Neural progenitor cell (in vitro differentiated cells): Measurements from ENCODE around the gene LRRC7. TPM values are rescaled to one million over a fixed set of nuclear protein-coding genes. Genes with fewer than 3 reads are reported as not detected.
A peak's percentile ranks its signal among the peaks of the same experiment; 100 is the strongest.

ENCODE experiments used
- DNase-seq: peaks from one replicate; pipeline ENCODE4 v3.0.0-alpha.2; 2016; ENCODE audit warnings: low spot score
- H2AFZ ChIP-seq: fragments of 200-600 bp; sonication (generic); replicated peaks from 2 replicates; pipeline ENCODE4 v1.6.1; 2016; ENCODE audit warnings: antibody characterized with exemption
- H3F3A ChIP-seq: fragments of 200-600 bp; sonication (generic); 2 replicates; pipeline ENCODE4 v1.6.1; 2016; ENCODE audit warnings: antibody characterized with exemption, low read depth
- H3K27ac ChIP-seq: fragments of 200-600 bp; sonication (generic); 2 replicates; pipeline ENCODE4 v1.5.1; 2016; ENCODE audit warnings: mild to moderate bottlenecking
- H3K27me3 ChIP-seq: fragments of 200-600 bp; sonication (generic); 2 replicates; pipeline ENCODE4 v1.6.1; 2016; ENCODE audit warnings: mild to moderate bottlenecking, moderate library complexity
- H3K36me3 ChIP-seq: fragments of 200-600 bp; sonication (generic); 2 replicates; pipeline ENCODE4 v1.5.1; 2016
- H3K4me1 ChIP-seq: fragments of 200-600 bp; sonication (generic); 2 replicates; pipeline ENCODE4 v1.6.1; 2016; ENCODE audit warnings: mixed run types
- H3K4me2 ChIP-seq: fragments of 200-600 bp; sonication (generic); 2 replicates; pipeline ENCODE4 v1.6.1; 2016
- H3K4me3 ChIP-seq: fragments of 200-600 bp; sonication (generic); 2 replicates; pipeline ENCODE4 v1.5.1; 2016
- H3K79me2 ChIP-seq: fragments of 200-600 bp; sonication (generic); 2 replicates; pipeline ENCODE4 v1.6.1; 2016; ENCODE audit warnings: low read depth
- H3K9ac ChIP-seq: fragments of 200-600 bp; sonication (generic); 2 replicates; pipeline ENCODE4 v1.6.1; 2016
- H3K9me3 ChIP-seq: fragments of 200-600 bp; sonication (generic); 2 replicates; pipeline ENCODE4 v1.5.1; 2016; ENCODE audit warnings: low read depth
- H4K20me1 ChIP-seq: fragments of 200-600 bp; sonication (generic); 2 replicates; pipeline ENCODE4 v1.6.1; 2016; ENCODE audit warnings: low read depth
- H3K27ac Mint-ChIP-seq: 3 replicates; pipeline ENCODE4 v1.8.0; 2021; ENCODE audit warnings: mixed read lengths
- H3K27me3 Mint-ChIP-seq: 2 replicates; pipeline ENCODE4 v1.8.0; 2022; ENCODE audit warnings: low read depth, mild to moderate bottlenecking, inconsistent platforms, moderate library complexity, mixed read lengths; ENCODE audit not compliant: insufficient read depth
- H3K36me3 Mint-ChIP-seq: 3 replicates; pipeline ENCODE4 v1.8.0; 2021; ENCODE audit warnings: mixed read lengths
- H3K4me1 Mint-ChIP-seq: 3 replicates; pipeline ENCODE4 v1.8.0; 2021; ENCODE audit warnings: mixed read lengths
- H3K4me3 Mint-ChIP-seq: 3 replicates; pipeline ENCODE4 v1.8.0; 2021; ENCODE audit warnings: mild to moderate bottlenecking, moderate library complexity, mixed read lengths
- H3K9me3 Mint-ChIP-seq: 3 replicates; pipeline ENCODE4 v1.8.0; 2020; ENCODE audit warnings: mixed read lengths
- CTCF ChIP-seq: fragments of 200-600 bp; sonication (generic); IDR thresholded peaks from 2 replicates; pipeline ENCODE4 v1.5.1; 2017; ENCODE audit warnings: antibody characterized with exemption, mild to moderate bottlenecking
- EZH2 ChIP-seq: fragments of 200-600 bp; sonication (generic); IDR thresholded peaks from 2 replicates; pipeline ENCODE4 v1.6.1; 2017; ENCODE audit warnings: antibody characterized with exemption, mild to moderate bottlenecking, moderate library complexity
- EZH2phosphoT487 ChIP-seq: fragments of 200-600 bp; sonication (generic); IDR thresholded peaks from 2 replicates; pipeline ENCODE4 v1.6.1; 2017; ENCODE audit warnings: antibody characterized with exemption
- total RNA-seq: library from RNA; depleted of rRNA; stranded (reverse); fragments of >200 nt; gene quantifications from 2 replicates; pipeline ENCODE4 v1.2.3, GENCODE V29; 2015; ENCODE audit warnings: low replicate concordance

Gene LRRC7
- total RNA-seq, 1 donor from 2014 or later, result not detected

GRCh38 chr1:70071601-70072000 is 503.9 kb downstream of the LRRC7 start:
- no peak overlapping the region for H3K4me3 ChIP-seq
- H3K4me2 ChIP-seq, result no peak overlapping the region
- H3K9me3 ChIP-seq, result no peaks in the 10 kb centered on the region
- DNase-seq, result no peak
- TF ChIP-seq EZH2phosphoT487, result no peak
- TF ChIP-seq CTCF, result no peak
- TF ChIP-seq EZH2, result no peak
- no peaks in the 10 kb centered on the region for H4K20me1 ChIP-seq
- Mint-ChIP-seq H3K9me3 (no peaks in the 10 kb centered on the region), H3K27ac (no peak overlapping the region), H3K27me3 (no peaks in the 10 kb centered on the region), H3K36me3 (no peaks in the 10 kb centered on the region), H3K4me3 (no peak overlapping the region), H3K4me1 (no peaks in the 10 kb centered on the region)
- H3K4me1 ChIP-seq, result no peaks in the 10 kb centered on the region
- H3F3A ChIP-seq, result no peaks in the 10 kb centered on the region
- no peaks in the 10 kb centered on the region for H3K79me2 ChIP-seq
- no peak overlapping the region for H3K27ac ChIP-seq
- no peaks in the 10 kb centered on the region for H3K36me3 ChIP-seq
- no peak overlapping the region for H3K9ac ChIP-seq
- H2AFZ ChIP-seq, result no peak overlapping the region
- peaks cover 5% of the 10 kb centered on the region for H3K27me3 ChIP-seq

- H3K9me3 ChIP-seq, result no peaks in the 10 kb centered on the region
Observed at GRCh38 chr1:70072231-70072751, 504.6 kb downstream of the LRRC7 start.

GRCh38 chr1:70075761-70076160 is 508.0 kb downstream of the LRRC7 start:
- Histone ChIP-seq H3K4me3 (no peak overlapping the region), H3K9ac (no peak overlapping the region), H3F3A (no peaks in the 10 kb centered on the region), H3K27ac (no peak overlapping the region), H3K27me3 (peaks cover 5% of the 10 kb centered on the region), H3K9me3 (no peaks in the 10 kb centered on the region), H3K4me2 (no peak overlapping the region), H3K4me1 (no peaks in the 10 kb centered on the region), H4K20me1 (no peaks in the 10 kb centered on the region), H3K36me3 (no peaks in the 10 kb centered on the region), H3K79me2 (no peaks in the 10 kb centered on the region), H2AFZ (no peak overlapping the region)
- Mint-ChIP-seq H3K9me3 (no peaks in the 10 kb centered on the region), H3K36me3 (no peaks in the 10 kb centered on the region), H3K27me3 (peaks cover 2% of the 10 kb centered on the region), H3K27ac (peak overlapping the region; percentile 20), H3K4me3 (no peak overlapping the region), H3K4me1 (no peaks in the 10 kb centered on the region)
- no peak for TF ChIP-seq EZH2phosphoT487
- no peak for TF ChIP-seq CTCF
- TF ChIP-seq EZH2, result no peak
- peak; percentile 13 for DNase-seq

More at GRCh38 chr1:70072231-70072751, 504.6 kb downstream of the LRRC7 start:
- TF ChIP-seq CTCF (no peak), EZH2 (no peak), EZH2phosphoT487 (peak; percentile 77)
- no peaks in the 10 kb centered on the region for H3K4me1 Mint-ChIP-seq
- Histone ChIP-seq H3K4me1 (no peaks in the 10 kb centered on the region), H3K36me3 (no peaks in the 10 kb centered on the region), H3K79me2 (no peaks in the 10 kb centered on the region), H3K4me2 (no peak overlapping the region), H3K27me3 (peaks cover 5% of the 10 kb centered on the region), H3K27ac (no peak overlapping the region), H3F3A (no peaks in the 10 kb centered on the region), H3K4me3 (no peak overlapping the region), H4K20me1 (no peaks in the 10 kb centered on the region), H3K9ac (no peak overlapping the region), H2AFZ (no peak overlapping the region)
- peak; percentile 64 for DNase-seq
- no peaks in the 10 kb centered on the region for H3K36me3 Mint-ChIP-seq
- no peak overlapping the region for H3K4me3 Mint-ChIP-seq
- H3K9me3 Mint-ChIP-seq, result no peaks in the 10 kb centered on the region
- no peak overlapping the region for H3K27ac Mint-ChIP-seq
- no peaks in the 10 kb centered on the region for H3K27me3 Mint-ChIP-seq
